ENCODE measurements around the gene MARCHF3. TPM values are rescaled to one million over a fixed set of nuclear protein-coding genes. Genes with fewer than 3 reads are reported as not detected.

MARCHF3 gene
- total and polyA plus RNA-seq, 10 of the 15 experiments (the other 5 are each of a cell fraction or from before 2014, with no cell fraction given) = 3.6 to 24.1 (median 11.3) TPM

GRCh38 chr5:127025467-127025866 lies 4.9 kb downstream of the MARCHF3 start:
- ATAC-seq (no peak), DNase-seq (ENCODE audit: low read depth, low spot score) (no peak), FAIRE-seq (no peak)
- RAD21 ChIA-PET (ENCODE audit: unreplicated experiment) = interaction anchor here (0.7 to 6.8 kb wide), 16 partner anchors 8 to 287 kb away, joined by 3 to 107 read pairs (median 5); partner anchors contain the start of gene C5orf63
- no peak for TF ChIP-seq YBX1 (IDR thresholded peaks at IDR 0.05)
- TF ChIP-seq STAT3 (IDR thresholded peaks at IDR 0.05; ENCODE audit: low read depth, low read length) = no peak
- TF ChIP-seq TCF7 (IDR thresholded peaks at IDR 0.05; ENCODE audit: borderline replicate concordance) = no peak
- TF ChIP-seq IRF5 (IDR thresholded peaks at IDR 0.05; ENCODE audit: borderline replicate concordance) = no peak
- no peak for TF ChIP-seq LARP7 (IDR thresholded peaks at IDR 0.05)
- TF ChIP-seq EZH2 (IDR thresholded peaks at IDR 0.05; ENCODE audit: borderline replicate concordance, control insufficient read depth, low read depth, low read length) = no peak
- TF ChIP-seq SMAD5 (IDR thresholded peaks at IDR 0.05; ENCODE audit: low read depth) = no peak
- TF ChIP-seq MTA2 (IDR thresholded peaks at IDR 0.05; ENCODE audit: low read depth) = no peak
- no peak for TF ChIP-seq ZBED1 (IDR thresholded peaks at IDR 0.05; ENCODE audit: borderline replicate concordance)
- BruUV-seq (replicated peaks) = no TSS peak
- 54% methylated on average over 1 of the region's 1 CpG for WGBS (ENCODE audit: insufficient coverage, insufficient replicate concordance, low lambda C conversion rate, missing lambda C conversion rate)
- no peak overlapping the region for H3K27ac ChIP-seq (ENCODE audit: control insufficient read depth, insufficient read depth)
- H3K9ac ChIP-seq (ENCODE audit: control insufficient read depth, insufficient read depth, low read length) = no peak overlapping the region
- no peaks in the 10 kb centered on the region for H3K36me3 ChIP-seq (ENCODE audit: control insufficient read depth in 2 of 2, insufficient read depth in 2 of 2, low read length in 1 of 2)
- no peaks in the 10 kb centered on the region for H3K9me3 ChIP-seq (replicated peaks; ENCODE audit: control insufficient read depth, insufficient read depth, low read length)
- no peak overlapping the region for H3K4me2 ChIP-seq (ENCODE audit: control insufficient read depth, insufficient read depth)
- H3K4me1 ChIP-seq (ENCODE audit: control insufficient read depth, insufficient read depth, low read length) = no peaks in the 10 kb centered on the region
- intact Hi-C loops (cut with micrococcal nuclease; ENCODE audit: unreplicated experiment) = loop anchor here (10.0 kb wide), 1 partner anchor 181 kb away; no protein-coding TSS in a partner anchor
- in situ Hi-C loops (cut with MboI) = no loop called here
- H2AFZ ChIP-seq (ENCODE audit: control insufficient read depth, low read depth, low read length) = no peak overlapping the region
- POLR2A ChIA-PET = interaction anchor here (0.6 to 7.5 kb wide), 8 partner anchors 8 to 656 kb away, joined by 3 to 114 read pairs (median 4); no protein-coding TSS in a partner anchor
- no peaks in the 10 kb centered on the region for H4K20me1 ChIP-seq (ENCODE audit: control insufficient read depth, insufficient read depth)
- H3K27me3 ChIP-seq (replicated peaks in 1 of 2; ENCODE audit: control insufficient read depth in 2 of 2, insufficient read depth in 2 of 2, low read length in 1 of 2) = no peaks in the 10 kb centered on the region
- H3K4me3 ChIP-seq = no peak overlapping the region
- SMC1A ChIA-PET (ENCODE audit: uncharacterized antibody, unreplicated experiment) = interaction anchor here (0.5 to 8.0 kb wide), 15 partner anchors 9 to 245 kb away, joined by 3 to 156 read pairs (median 8); no protein-coding TSS in a partner anchor
- H3K79me2 ChIP-seq (ENCODE audit: control insufficient read depth, insufficient read depth, low read length) = peaks cover 2% of the 10 kb centered on the region
- CTCF ChIA-PET = interaction anchor here (0.6 to 5.0 kb wide), 7 partner anchors 10 to 454 kb away, joined by 3 to 32 read pairs (median 6); no protein-coding TSS in a partner anchor

Data from GM12878 (cell line).